IMR-90 (cell line): ENCODE results near the gene PTPRC. TPM values are rescaled to one million over a fixed set of nuclear protein-coding genes. Genes with fewer than 3 reads are reported as not detected.

ENCODE experiments used
- ATAC-seq: fragments of 200-7000 bp; cut with Tn5 transposase; 2 replicates; pipeline ENCODE4 v1.9.1; 2020; ENCODE audit warnings: low read depth, mild to moderate bottlenecking, moderate library complexity
- BruUV-seq: library from RNA; stranded (reverse); fragments of 400-500 nt; replicated peaks from 2 replicates; lab custom pipeline; 2021; lab: Mats Ljungman, UMichigan
- CTCF ChIA-PET: fragments of 300-600 bp; formaldehyde crosslinking; extraction: SDS; loops from one replicate; lab custom pipeline; 2021; ENCODE audit warnings: antibody characterized with exemption; lab: Yijun Ruan, JAX
- POLR2A ChIA-PET: fragments of 300-600 bp; sonication (Branson Sonifier 250); formaldehyde crosslinking; loops from one replicate; lab custom pipeline; 2022; ENCODE audit warnings: antibody characterized with exemption; ENCODE audit not compliant: unreplicated experiment; lab: Charles Lee
- DNase-seq: peaks from one replicate; pipeline ENCODE4 v3.0.0; 2013
- H2AFZ ChIP-seq: replicated peaks from 2 replicates; pipeline ENCODE3; 2013; ENCODE audit warnings: low read length, mild to moderate bottlenecking; ENCODE audit not compliant: poor library complexity
- H2AK5ac ChIP-seq: 2 replicates; pipeline ENCODE4 v1.6.1; 2013; ENCODE audit warnings: low read depth, low read length, inconsistent platforms
- H2AK9ac ChIP-seq: replicated peaks from 2 replicates; pipeline ENCODE3; 2013; ENCODE audit warnings: mild to moderate bottlenecking, low read depth, low read length, moderate library complexity; ENCODE audit not compliant: poor library complexity
- H2BK120ac ChIP-seq: 2 replicates; pipeline ENCODE4 v1.6.1; 2013; ENCODE audit warnings: low read depth, low read length, inconsistent platforms
- H2BK15ac ChIP-seq: 3 replicates; pipeline ENCODE4 v1.6.1; 2013; ENCODE audit warnings: low read depth, low read length, inconsistent platforms
- H2BK20ac ChIP-seq: 2 replicates; pipeline ENCODE4 v1.6.1; 2013; ENCODE audit warnings: low read depth, mild to moderate bottlenecking, inconsistent platforms, low read length, moderate library complexity
- H2BK5ac ChIP-seq: 2 replicates; pipeline ENCODE4 v1.6.1; 2013; ENCODE audit warnings: mild to moderate bottlenecking, low read depth, low read length, inconsistent platforms; ENCODE audit not compliant: poor library complexity, severe bottlenecking
- H3K14ac ChIP-seq: replicated peaks from 2 replicates; pipeline ENCODE4 v1.6.1; 2013; ENCODE audit warnings: low read depth, low read length, inconsistent platforms
- H3K18ac ChIP-seq: 2 replicates; pipeline ENCODE4 v1.6.1; 2013; ENCODE audit warnings: low read depth, low read length, control low read depth
- H3K23ac ChIP-seq: 2 replicates; pipeline ENCODE4 v1.6.1; 2013; ENCODE audit warnings: low read depth, low read length, inconsistent platforms
- H3K27ac ChIP-seq: 2 replicates; pipeline ENCODE4 v1.5.1; 2013; ENCODE audit warnings: mild to moderate bottlenecking, control low read depth, low read length; ENCODE audit not compliant: insufficient read depth
- H3K27me3 ChIP-seq: 2 replicates; pipeline ENCODE4 v1.6.1; 2013; ENCODE audit warnings: low read length; ENCODE audit not compliant: control insufficient read depth, insufficient read depth
- H3K36me3 ChIP-seq: 2 replicates; pipeline ENCODE4 v1.6.1; 2013; ENCODE audit warnings: low read length, mixed read lengths; ENCODE audit not compliant: control insufficient read depth, insufficient read depth
- H3K4ac ChIP-seq: 2 replicates; pipeline ENCODE4 v1.6.1; 2013; ENCODE audit warnings: low read depth, low read length, inconsistent platforms
- H3K4me1 ChIP-seq: 2 replicates; pipeline ENCODE4 v1.6.1; 2013; ENCODE audit warnings: low read length, mixed read lengths; ENCODE audit not compliant: control insufficient read depth, insufficient read depth
- H3K4me2 ChIP-seq: 2 replicates; pipeline ENCODE4 v1.6.1; 2013; ENCODE audit warnings: low read depth, mild to moderate bottlenecking, control low read depth, low read length, moderate library complexity
- H3K4me3 ChIP-seq: 2 replicates; pipeline ENCODE4 v1.5.1; 2013; ENCODE audit warnings: low read depth, mild to moderate bottlenecking, control low read depth, low read length, moderate library complexity; ENCODE audit not compliant: insufficient read depth
- H3K56ac ChIP-seq: 2 replicates; pipeline ENCODE4 v1.6.1; 2013; ENCODE audit warnings: low read length, inconsistent platforms; ENCODE audit not compliant: insufficient read depth; ENCODE audit errors: extremely low read depth
- H3K79me1 ChIP-seq, 2 experiments: 2 replicates each; pipeline ENCODE4 v1.6.1; 2013; ENCODE audit warnings: low read length in 2 of 2, inconsistent platforms in 1 of 2, low read depth in 1 of 2
- H3K9ac ChIP-seq: 2 replicates; pipeline ENCODE4 v1.6.1; 2013; ENCODE audit warnings: low read depth, low read length, control low read depth
- H3K9me1 ChIP-seq: 2 replicates; pipeline ENCODE4 v1.6.1; 2013; ENCODE audit warnings: low read length, inconsistent platforms; ENCODE audit not compliant: insufficient read depth
- H3K9me3 ChIP-seq: 2 replicates; pipeline ENCODE4 v1.6.1; 2013; ENCODE audit warnings: low read length; ENCODE audit not compliant: control insufficient read depth, insufficient read depth
- H4K20me1 ChIP-seq: 2 replicates; pipeline ENCODE4 v1.6.1; 2013; ENCODE audit warnings: low read length, inconsistent platforms; ENCODE audit not compliant: insufficient read depth
- H4K5ac ChIP-seq: 2 replicates; pipeline ENCODE4 v1.6.1; 2013; ENCODE audit warnings: mild to moderate bottlenecking, low read depth, low read length, control low read depth
- H4K8ac ChIP-seq, 2 experiments: 2 replicates each; pipeline ENCODE4 v1.6.1; 2013; ENCODE audit warnings: low read depth in 2 of 2, low read length in 2 of 2, control low read depth in 1 of 2, inconsistent platforms in 1 of 2
- H4K91ac ChIP-seq: 2 replicates; pipeline ENCODE4 v1.6.1; 2013; ENCODE audit warnings: low read depth, low read length, inconsistent platforms; ENCODE audit not compliant: insufficient read depth
- CEBPB ChIP-seq: IDR thresholded peaks from 2 replicates; pipeline ENCODE4 v1.6.1; 2012; ENCODE audit warnings: low read depth, low read length, improper control_type of control experiment
- CHD1 ChIP-seq: IDR thresholded peaks from 2 replicates; pipeline ENCODE4 v1.6.1; 2012; ENCODE audit warnings: low read depth, low read length, improper control_type of control experiment
- FOS ChIP-seq: fragments of 150-350 bp; IDR thresholded peaks from 2 replicates; pipeline ENCODE4 v1.6.1; 2016; ENCODE audit warnings: low read depth, low read length
- MAFK ChIP-seq: IDR thresholded peaks from 2 replicates; pipeline ENCODE4 v1.6.1; 2012; ENCODE audit warnings: low read depth, low read length, improper control_type of control experiment
- MAZ ChIP-seq: IDR thresholded peaks from 2 replicates; pipeline ENCODE4 v1.6.1; 2012; ENCODE audit warnings: low read depth, mild to moderate bottlenecking, low read length, improper control_type of control experiment, moderate library complexity, borderline replicate concordance
- NFE2L2 ChIP-seq: fragments of 150-350 bp; IDR thresholded peaks from 2 replicates; pipeline ENCODE4 v1.6.1; 2016; ENCODE audit warnings: low read depth, mild to moderate bottlenecking, low read length
- POLR2A ChIP-seq: IDR thresholded peaks from 2 replicates; pipeline ENCODE4 v1.6.1; 2012; ENCODE audit warnings: mild to moderate bottlenecking, low read depth, low read length
- RFX5 ChIP-seq: IDR thresholded peaks from 2 replicates; pipeline ENCODE4 v1.8.0; 2012; ENCODE audit warnings: low read depth, mild to moderate bottlenecking, low read length, moderate library complexity
- USF2 ChIP-seq: fragments of 150-350 bp; IDR thresholded peaks from 2 replicates; pipeline ENCODE4 v1.6.1; 2017; ENCODE audit warnings: mild to moderate bottlenecking, antibody characterized with exemption, low read length, low read depth
- WGBS, 2 experiments: methylation state at CpG; one replicate each; pipeline versions ENCODE4 v1.1.5 to v1.1.7; 2013; ENCODE audit warnings: missing lambda C conversion rate in 2 of 2; ENCODE audit not compliant: insufficient read length in 1 of 2; ENCODE audit errors: extremely low coverage in 2 of 2; 5-methylcytosine and 5-hydroxymethylcytosine counted together
- dilution Hi-C: fragments of 300-500 bp; cut with HindIII; formaldehyde crosslinking; loops from one replicate; pipeline ENCODE4 v1.14.3; 2018; ENCODE audit warnings: low sequenced_read_pairs; ENCODE audit not compliant: unreplicated experiment
- in situ Hi-C: fragments of 300-500 bp; cut with MboI; formaldehyde crosslinking; loops from 3 replicates; pipeline ENCODE4 v1.14.3; 2019; ENCODE audit warnings: low sequenced_read_pairs, inconsistent platforms, mixed read lengths
- intact Hi-C: fragments of 100-400 bp; cut with micrococcal nuclease; formaldehyde crosslinking; loops from 2 replicates; pipeline ENCODE4 v1.10.0; 2022
- polyA plus RNA-seq, 3 experiments: library from polyadenylated mRNA; depleted of rRNA; stranded (reverse); fragments of >200 nt; gene quantifications; 2 replicates each; pipeline ENCODE4 v1.2.3, GENCODE V29; 2012; ENCODE audit warnings: low replicate concordance in 1 of 3
- total RNA-seq: library from RNA; depleted of rRNA; stranded (reverse); fragments of >200 nt; gene quantifications from 2 replicates; pipeline ENCODE4 v1.2.3, GENCODE V29; 2012
- TF ChIP-seq, protein P1 (sequence below): conservative IDR thresholded peaks from 2 replicates; pipeline ENCODE4 v1.5.1; 2012; ENCODE audit warnings: mild to moderate bottlenecking, low read depth, low read length, improper control_type of control experiment

Gene PTPRC
- total and polyA plus RNA-seq, 2 of the 4 experiments (the other 2 are of a cell fraction) = not detected

DNA sequence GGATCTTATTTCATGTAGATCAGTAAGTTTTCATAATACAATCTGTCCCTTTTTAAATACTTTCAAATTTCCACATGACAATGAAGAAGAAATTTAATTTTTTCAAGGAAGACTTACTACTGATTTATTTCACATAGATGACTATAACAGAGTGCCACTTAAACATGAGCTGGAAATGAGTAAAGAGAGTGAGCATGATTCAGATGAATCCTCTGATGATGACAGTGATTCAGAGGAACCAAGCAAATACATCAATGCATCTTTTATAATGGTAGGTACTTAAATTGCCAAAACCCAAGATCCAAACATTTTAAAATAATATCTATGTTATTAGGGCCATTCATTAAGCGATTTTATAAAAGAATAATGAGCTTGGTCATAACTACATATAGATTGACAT lies 110.4 kb downstream of the PTPRC start:
- no peak overlapping the region for H2AK5ac ChIP-seq
- H3K4me1 ChIP-seq = no peaks in the 10 kb centered on the region
- no peaks in the 10 kb centered on the region for H3K9me3 ChIP-seq
- no peaks in the 10 kb centered on the region for H3K9me1 ChIP-seq
- H2BK15ac ChIP-seq = no peak overlapping the region
- H3K9ac ChIP-seq = no peak overlapping the region
- BruUV-seq = no TSS peak
- H3K56ac ChIP-seq = no peak overlapping the region
- no peak overlapping the region for H3K18ac ChIP-seq
- no peak overlapping the region for H2BK120ac ChIP-seq
- H3K14ac ChIP-seq = no peak overlapping the region
- no peak for ATAC-seq
- H2BK20ac ChIP-seq = no peak overlapping the region
- no peaks in the 10 kb centered on the region for H3K36me3 ChIP-seq
- no peaks in the 10 kb centered on the region for H3K27me3 ChIP-seq
- intact Hi-C loops = no loop called here
- H3K4me3 ChIP-seq = no peak overlapping the region
- no CpG with 5 or more reads among the region's 1 CpG for WGBS, 2 experiments
- no peak overlapping the region for H3K4me2 ChIP-seq
- dilution Hi-C loops = no loop called here
- H2AK9ac ChIP-seq = no peak overlapping the region
- H3K79me1 ChIP-seq = no peaks in the 10 kb centered on the region
- no peak overlapping the region for H4K91ac ChIP-seq
- no peaks in the 10 kb centered on the region for H4K20me1 ChIP-seq
- no peak overlapping the region for H2AFZ ChIP-seq
- ChIA-PET POLR2A (no interaction called here), CTCF (interaction anchor here (0.6 kb wide), 1 partner anchor 802 kb away, joined by 3 read pairs; no protein-coding TSS in a partner anchor)
- TF ChIP-seq POLR2A (no peak), FOS (no peak), NFE2L2 (no peak), CHD1 (no peak), CEBPB (no peak), RFX5 (no peak), MAFK (no peak), USF2 (no peak), MAZ (no peak)
- TF ChIP-seq, protein P1, sequence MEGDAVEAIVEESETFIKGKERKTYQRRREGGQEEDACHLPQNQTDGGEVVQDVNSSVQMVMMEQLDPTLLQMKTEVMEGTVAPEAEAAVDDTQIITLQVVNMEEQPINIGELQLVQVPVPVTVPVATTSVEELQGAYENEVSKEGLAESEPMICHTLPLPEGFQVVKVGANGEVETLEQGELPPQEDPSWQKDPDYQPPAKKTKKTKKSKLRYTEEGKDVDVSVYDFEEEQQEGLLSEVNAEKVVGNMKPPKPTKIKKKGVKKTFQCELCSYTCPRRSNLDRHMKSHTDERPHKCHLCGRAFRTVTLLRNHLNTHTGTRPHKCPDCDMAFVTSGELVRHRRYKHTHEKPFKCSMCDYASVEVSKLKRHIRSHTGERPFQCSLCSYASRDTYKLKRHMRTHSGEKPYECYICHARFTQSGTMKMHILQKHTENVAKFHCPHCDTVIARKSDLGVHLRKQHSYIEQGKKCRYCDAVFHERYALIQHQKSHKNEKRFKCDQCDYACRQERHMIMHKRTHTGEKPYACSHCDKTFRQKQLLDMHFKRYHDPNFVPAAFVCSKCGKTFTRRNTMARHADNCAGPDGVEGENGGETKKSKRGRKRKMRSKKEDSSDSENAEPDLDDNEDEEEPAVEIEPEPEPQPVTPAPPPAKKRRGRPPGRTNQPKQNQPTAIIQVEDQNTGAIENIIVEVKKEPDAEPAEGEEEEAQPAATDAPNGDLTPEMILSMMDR = no peak
- in situ Hi-C loops = no loop called here
- H4K8ac ChIP-seq = no peak overlapping the region
- no peak overlapping the region for H2BK5ac ChIP-seq
- no peak overlapping the region for H3K23ac ChIP-seq
- no peak overlapping the region for H3K27ac ChIP-seq
- DNase-seq = peak; percentile 49
- H4K5ac ChIP-seq = no peak overlapping the region
- no peak overlapping the region for H3K4ac ChIP-seq
